CD4-positive, alpha-beta T cell treated with Interleukin-21 for 1 hour (primary cell): ENCODE measurements around the gene NUP37.
"Not testable (repeated sequence)": the region's sequence is repeated elsewhere in the genome, so short reads cannot be mapped to it uniquely, and the experiment has no call there.

Experiments
- DNase-seq: peaks from one replicate; pipeline ENCODE4 v3.0.0-alpha.2; 2020

The NUP37 gene

GRCh38 chr12:102089228-102089835 is 30.6 kb downstream of the NUP37 start:
- DNase-seq: not testable (repeated sequence)

GRCh38 chr12:102080842-102081241 is 39.1 kb downstream of the NUP37 start:
- DNase-seq: no peak

- not testable (repeated sequence) for DNase-seq
Measured at GRCh38 chr12:102072092-102072491, 47.8 kb downstream of the NUP37 start.

GRCh38 chr12:102069707-102070106 is 50.2 kb downstream of the NUP37 start:
- DNase-seq: no peak

GRCh38 chr12:102067574-102068258 is 52.2 kb downstream of the NUP37 start:
- DNase-seq: no peak

- no peak for DNase-seq
Measured at GRCh38 chr12:102064476-102064875, 55.4 kb downstream of the NUP37 start.

- DNase-seq: peak; percentile 4
Measured at GRCh38 chr12:102063069-102063468, 56.8 kb downstream of the NUP37 start.

- DNase-seq: no peak
Measured at GRCh38 chr12:102062419-102062806, 57.5 kb downstream of the NUP37 start.

- DNase-seq: peak; percentile 96
Measured at GRCh38 chr12:102061560-102062418, 58.1 kb downstream of the NUP37 start, which contains the start of gene WASHC3. WASHC3 (minus strand) TSS chr12:102061991; CDS start chr12:102061962, 29 bp downstream.

- peak; percentile 67 for DNase-seq
Measured at GRCh38 chr12:102061096-102061559, 58.8 kb downstream of the NUP37 start.

GRCh38 chr12:102059343-102059742 is 60.6 kb downstream of the NUP37 start:
- DNase-seq: peak; percentile 58

GRCh38 chr12:102054345-102054744 is 65.6 kb downstream of the NUP37 start:
- no peak for DNase-seq

GRCh38 chr12:102053062-102053349 is 66.9 kb downstream of the NUP37 start:
- no peak for DNase-seq

- DNase-seq: no peak
Measured at GRCh38 chr12:102052192-102053061, 67.5 kb downstream of the NUP37 start.

GRCh38 chr12:102051431-102051965 is 68.4 kb downstream of the NUP37 start:
- no peak for DNase-seq

GRCh38 chr12:102050660-102051430 is 69.1 kb downstream of the NUP37 start:
- no peak for DNase-seq

GRCh38 chr12:102043928-102044327 is 76.0 kb downstream of the NUP37 start:
- DNase-seq: peak; percentile 56

- DNase-seq: no peak
Measured at GRCh38 chr12:102033991-102034745, 85.7 kb downstream of the NUP37 start.

GRCh38 chr12:102031852-102032251 is 88.1 kb downstream of the NUP37 start:
- no peak for DNase-seq

- no peak for DNase-seq
Measured at GRCh38 chr12:102029141-102029540, 90.8 kb downstream of the NUP37 start.

- no peak for DNase-seq
Measured at GRCh38 chr12:102026728-102027127, 93.2 kb downstream of the NUP37 start.
